Left renal cortex interstitium (tissue), 4 donors: ENCODE measurements around the gene SULT1C4. TPM values are rescaled to one million over a fixed set of nuclear protein-coding genes. Genes with fewer than 3 reads are reported as not detected.
"Not testable (repeated sequence)": the region's sequence is repeated elsewhere in the genome, so short reads cannot be mapped to it uniquely, and the experiment has no call there.

Experiments used
- DNase-seq, 4 donors: peaks; one replicate each; pipeline ENCODE4 v3.0.0-alpha.2; 2013; ENCODE audit warnings: low read depth in 4 of 4, low spot score in 2 of 4, missing footprints in 1 of 4
- polyA plus RNA-seq, 4 donors: library from polyadenylated mRNA; unstranded; fragments of 120-200 nt; gene quantifications; one replicate each; pipeline ENCODE4 v1.2.1, GENCODE V29; 2013; ENCODE audit not compliant: insufficient read length in 4 of 4

Gene SULT1C4
- polyA plus RNA-seq, 4 donors: 36.0 to 58.4 (median 46.9) TPM

GRCh38 chr2:108409768-108410167, 32.0 kb downstream of the SULT1C4 start:
- DNase-seq: no peak

DNA sequence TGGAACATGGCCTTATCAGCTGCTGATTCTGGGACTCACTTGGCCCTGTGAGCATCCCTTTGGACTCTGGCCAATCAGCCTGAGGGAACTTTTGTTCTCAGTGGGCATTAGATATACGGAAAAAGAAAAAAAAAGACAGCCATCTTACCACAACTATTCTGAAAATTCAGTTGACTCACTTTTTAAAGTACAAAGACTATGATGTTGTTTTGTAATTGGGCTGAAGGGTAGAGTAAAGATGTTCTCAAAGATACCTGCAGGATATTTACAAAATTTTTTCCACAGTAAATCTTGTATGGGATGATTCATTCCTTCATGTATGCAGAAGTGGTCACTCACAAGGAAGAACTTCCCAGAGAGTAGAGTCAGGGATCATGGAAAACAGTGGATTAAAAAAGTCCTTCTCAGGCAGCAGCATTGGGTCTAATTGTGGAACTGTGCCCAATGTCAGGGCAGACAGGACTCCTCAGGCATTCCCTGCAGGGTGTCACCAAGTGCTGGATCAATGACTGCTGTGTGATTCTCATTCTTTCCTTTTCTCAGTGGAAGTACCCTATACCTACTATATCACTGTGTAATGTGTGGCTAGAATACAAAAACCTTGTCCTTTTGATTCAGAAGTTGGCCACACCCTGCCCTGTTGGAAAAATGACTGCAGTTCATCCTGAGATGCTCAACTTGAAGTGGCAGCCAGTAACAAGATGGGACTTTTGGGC, 35.4 kb downstream of the SULT1C4 start:
- no peak for DNase-seq

- no peak for DNase-seq
Measured at GRCh38 chr2:108413711-108414095, 35.9 kb downstream of the SULT1C4 start.

DNA sequence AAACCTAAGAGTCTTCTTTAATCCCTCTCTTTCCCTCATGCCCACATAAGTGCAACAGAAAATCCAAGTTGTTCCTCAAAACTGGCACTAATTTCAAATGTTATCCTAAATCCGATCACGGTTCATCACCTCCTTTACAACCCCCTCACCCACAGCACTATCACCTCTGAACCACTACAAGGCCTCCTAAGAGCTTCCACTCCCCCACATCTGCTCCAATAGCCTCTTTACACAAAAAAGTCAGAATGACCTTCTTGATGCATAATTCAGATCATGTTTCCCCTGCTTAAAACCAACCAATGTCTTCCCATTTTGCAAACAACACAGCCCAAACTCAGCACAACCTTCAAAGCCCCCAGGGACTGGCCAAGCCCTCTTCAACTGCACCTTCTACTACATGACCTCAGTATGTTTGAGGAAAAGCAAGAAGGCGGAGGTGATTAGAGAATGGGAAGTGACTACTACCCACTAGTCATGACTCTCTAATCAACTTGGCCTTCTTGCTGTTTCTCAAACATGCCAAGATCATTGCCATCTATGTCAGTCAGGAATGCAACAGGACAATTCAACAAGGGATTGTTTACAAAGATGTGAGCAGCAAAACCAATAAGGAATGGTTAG, 36.6 kb downstream of the SULT1C4 start:
- DNase-seq: no peak

DNA sequence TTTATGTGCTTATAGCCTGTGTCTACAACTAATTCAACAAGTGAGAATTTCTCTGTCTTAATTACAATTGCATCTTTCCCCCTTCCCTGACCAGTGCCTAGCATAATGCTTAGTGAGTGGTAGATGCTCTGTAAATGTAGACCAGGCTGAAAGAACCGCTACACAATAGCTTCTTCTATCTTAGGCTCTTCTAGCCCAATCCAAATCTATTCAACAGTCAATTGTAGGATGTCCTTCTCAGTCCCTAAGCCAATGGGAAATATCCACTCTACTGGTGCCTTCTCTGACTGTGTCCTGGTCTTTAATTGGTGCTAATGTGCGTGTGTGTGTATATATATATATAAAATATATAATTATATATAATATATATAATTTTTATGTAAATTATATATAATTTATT, 37.2 kb downstream of the SULT1C4 start:
- DNase-seq: no peak

DNA sequence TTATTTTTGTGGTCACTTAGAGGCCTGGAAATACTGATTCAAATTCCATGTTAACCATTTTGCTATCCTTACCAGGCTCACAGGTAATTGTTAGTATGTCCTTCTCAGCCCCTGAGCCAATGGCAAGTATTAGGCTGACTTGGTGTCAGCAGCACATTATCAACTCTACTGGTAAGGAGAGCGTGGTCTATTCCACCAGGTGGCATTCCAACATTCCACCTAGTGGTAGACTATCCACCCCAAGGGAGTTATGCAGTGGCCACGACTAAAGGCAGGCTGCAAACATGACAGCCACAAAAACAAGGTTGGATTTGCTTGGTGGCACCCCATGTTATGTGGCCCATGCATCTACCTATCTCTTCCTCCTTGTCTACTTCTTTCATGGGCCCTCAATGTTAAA, 39.5 kb downstream of the SULT1C4 start:
- DNase-seq: no peak

DNA sequence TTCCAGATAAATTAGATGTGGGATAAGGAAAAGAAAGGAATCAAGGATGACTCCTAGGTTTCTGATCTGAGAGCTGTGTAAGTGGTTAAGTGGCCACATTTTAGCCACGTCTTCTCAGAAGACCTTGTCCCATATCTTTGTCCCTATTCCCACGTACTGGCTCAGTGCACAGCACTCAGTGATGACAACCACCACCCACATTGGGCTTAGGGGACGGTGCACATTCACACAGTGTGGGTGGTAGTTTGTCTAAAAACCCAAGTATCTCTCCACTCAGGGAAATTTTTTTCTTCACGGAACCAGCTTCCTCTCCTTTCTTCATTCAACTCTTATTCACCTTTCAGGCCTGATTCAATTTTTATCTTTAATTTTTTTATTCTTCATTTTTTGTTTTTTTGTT, 40.7 kb downstream of the SULT1C4 start:
- no peak for DNase-seq

- DNase-seq: no peak
Measured at GRCh38 chr2:108423067-108423466, 45.3 kb downstream of the SULT1C4 start.

DNA sequence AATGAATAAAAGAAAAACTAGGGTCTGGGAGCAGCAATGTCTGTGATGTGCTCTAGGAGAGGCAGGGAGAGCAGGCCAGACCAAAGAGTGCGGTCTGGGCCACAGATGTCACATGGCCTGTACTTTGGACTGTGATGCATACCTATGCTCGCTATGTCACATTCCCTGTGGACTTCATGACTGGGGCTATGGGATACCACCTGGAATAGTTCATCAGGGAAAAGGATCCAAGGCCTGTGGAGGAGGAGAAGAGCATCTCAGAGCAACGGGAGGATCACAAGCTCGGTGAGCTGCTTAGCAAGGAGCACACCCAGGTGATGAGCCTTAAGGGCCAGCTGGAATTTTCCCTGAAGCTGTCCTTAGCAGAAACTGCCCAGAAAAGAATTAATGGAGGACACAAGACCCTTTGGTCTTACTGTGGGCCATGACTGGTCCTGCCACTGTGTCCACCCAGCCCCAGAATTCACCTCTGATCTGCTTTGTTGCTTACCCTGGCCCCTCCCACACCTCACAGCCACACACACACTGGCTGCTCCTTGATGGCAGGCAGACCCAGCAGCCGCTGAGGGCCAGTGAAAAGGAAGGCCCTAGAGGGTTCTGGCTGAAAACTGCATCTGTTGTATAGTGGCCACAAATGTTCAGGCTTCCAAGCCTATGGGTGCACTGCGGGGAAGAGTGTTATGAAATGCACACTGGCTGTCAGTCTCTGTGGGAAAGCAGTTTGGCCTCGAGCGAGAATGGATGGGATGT, 45.9 kb downstream of the SULT1C4 start:
- DNase-seq: no peak

GRCh38 chr2:108428286-108429009, 50.7 kb downstream of the SULT1C4 start:
- DNase-seq: no peak

DNA sequence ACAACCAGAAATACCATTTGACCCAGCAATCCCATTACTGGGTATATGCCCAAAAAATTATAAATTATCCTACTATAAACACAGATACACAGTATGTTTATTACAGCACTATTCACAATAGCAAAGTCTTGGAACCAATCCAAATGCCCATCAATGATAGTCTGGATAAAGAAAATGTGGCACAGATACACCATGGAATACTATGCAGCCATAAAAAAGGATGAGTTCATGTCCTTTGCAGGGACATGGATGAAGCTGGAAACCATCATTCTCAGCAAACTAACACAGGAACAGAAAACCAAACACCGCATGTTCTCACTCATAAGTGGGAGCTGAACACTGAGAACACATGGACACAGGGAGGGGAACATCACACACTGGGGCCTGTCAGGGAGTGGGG, 57.8 kb downstream of the SULT1C4 start:
- DNase-seq: not testable (repeated sequence)

GRCh38 chr2:108436976-108437375, 59.2 kb downstream of the SULT1C4 start:
- DNase-seq: no peak

Other genes starting within 250 kb of the SULT1C4 start
- gene SULT1C3, start 138.0 kb upstream of the SULT1C4 start, polyA plus RNA-seq: under 1 TPM in 1 of 4 donors, not detected in 3; 0.17 TPM
- gene SULT1C2, start 89.1 kb upstream of the SULT1C4 start, polyA plus RNA-seq: 10 to 100 TPM; 34.9 to 94.9 (median 61.9) TPM
- 10 to 100 TPM; 44.3 to 78.5 (median 66.7) TPM for gene GCC2, start 71.3 kb downstream of the SULT1C4 start, polyA plus RNA-seq
- gene LIMS1, start 156.5 kb downstream of the SULT1C4 start, polyA plus RNA-seq: 10 to 100 TPM; 44.6 to 54.2 (median 50.0) TPM